HG03571 (cell line): ENCODE measurements around the gene LITAFD.
"Not testable (repeated sequence)": the region's sequence is repeated elsewhere in the genome, so short reads cannot be mapped to it uniquely, and the experiment has no call there.

Experiments used
- ATAC-seq: cut with Tn5 transposase; IDR thresholded peaks from one replicate; pipeline ENCODE4 v1.9.1; 2021; ENCODE audit not compliant: unreplicated experiment

The LITAFD gene

DNA sequence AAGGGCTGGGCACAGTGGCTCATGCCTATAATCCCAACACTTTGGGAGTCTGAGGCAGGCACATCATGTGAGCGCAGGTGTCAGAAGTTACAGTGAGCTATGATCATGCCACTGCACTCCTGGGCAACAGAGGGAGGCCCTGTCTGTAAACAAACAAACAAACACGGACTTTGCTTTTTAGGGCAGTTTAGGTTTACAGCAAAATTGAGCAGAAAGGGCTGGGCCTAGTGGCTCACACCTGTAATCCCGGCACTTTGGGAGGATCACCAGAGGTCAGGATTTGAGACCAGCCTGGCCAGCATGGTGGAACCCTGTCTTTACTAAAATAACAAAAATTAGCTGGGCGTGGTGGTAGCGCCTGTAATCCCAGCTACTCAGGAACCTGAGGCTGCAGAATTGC, 10.1 kb upstream of the LITAFD start:
- no peak for ATAC-seq

DNA sequence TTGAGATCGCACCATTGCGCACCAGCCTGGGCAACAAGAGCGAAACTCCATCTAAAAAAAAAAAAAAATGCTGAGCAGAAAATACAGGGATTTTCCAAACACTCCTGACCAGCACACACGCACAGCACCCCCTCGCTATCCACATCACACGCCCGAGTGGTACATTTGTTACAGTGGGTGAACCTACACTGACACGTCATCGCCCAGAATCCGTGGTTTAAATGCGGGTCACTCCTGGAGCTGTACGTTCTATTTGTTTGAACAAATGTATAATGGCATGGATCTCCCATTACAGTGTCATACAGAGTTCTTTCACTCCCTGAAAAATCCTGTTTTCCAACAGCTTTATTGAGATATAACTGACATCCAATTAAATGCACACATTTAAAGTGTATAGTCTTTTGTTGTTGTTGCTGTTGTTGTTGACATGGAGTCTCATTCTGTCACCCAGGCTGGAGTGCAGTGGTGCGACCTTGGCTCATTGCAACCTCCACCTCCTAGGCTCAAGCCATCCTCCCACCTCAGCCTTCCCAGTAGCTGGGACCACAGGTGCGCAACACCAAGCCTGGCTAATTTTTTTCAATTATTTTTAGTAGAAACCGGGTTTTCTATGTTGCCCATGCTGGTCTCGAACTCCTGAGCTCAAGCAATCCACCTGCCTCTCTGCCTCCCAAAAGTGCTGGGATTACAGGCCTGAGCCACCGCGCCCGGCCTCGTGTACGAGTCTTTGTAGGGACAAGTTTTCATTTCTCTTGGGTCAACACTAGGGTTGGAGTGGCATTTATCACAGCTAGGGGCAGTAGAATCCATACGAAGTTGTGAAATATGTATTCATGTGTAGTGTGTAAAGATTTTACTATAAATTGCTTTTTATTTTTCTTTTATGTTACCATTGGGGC, 8.9 kb upstream of the LITAFD start:
- no peak for ATAC-seq

DNA sequence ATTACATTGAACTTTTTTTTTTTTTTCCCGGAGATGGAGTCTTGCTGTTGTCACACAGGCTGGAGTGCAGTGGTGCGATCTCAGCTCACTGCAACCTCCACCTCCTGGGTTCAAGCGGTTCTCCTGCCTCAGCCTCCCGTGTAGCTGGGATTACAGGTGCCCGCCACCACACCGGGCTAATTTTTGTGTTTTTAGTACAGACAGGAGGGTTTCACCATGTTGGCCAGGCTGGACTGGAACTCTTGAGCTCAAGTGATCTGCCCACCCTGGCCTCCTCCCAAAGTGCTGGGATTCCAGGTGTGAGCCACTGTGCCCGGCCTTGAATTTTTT, 8.3 kb upstream of the LITAFD start:
- not testable (repeated sequence) for ATAC-seq

DNA sequence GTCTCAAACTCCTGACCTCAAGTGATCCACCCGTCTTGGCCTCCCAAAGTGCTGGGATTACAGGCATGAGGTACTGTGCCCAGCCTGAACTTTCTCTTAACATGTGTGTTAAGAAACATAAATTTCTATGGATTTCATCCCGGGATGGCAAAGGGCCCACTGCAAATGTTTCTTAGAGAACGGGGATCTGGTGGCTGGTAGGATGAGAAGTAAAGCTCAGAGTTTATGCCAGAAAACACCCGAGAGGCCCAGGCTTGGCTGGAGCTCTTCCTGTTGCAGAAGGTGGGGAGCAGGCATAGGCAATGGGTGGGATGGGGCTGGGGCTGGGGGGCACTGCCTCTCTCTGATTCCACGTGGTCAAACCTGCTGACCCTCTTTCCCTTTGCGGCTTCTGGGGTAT, 7.8 kb upstream of the LITAFD start:
- ATAC-seq: no peak

DNA sequence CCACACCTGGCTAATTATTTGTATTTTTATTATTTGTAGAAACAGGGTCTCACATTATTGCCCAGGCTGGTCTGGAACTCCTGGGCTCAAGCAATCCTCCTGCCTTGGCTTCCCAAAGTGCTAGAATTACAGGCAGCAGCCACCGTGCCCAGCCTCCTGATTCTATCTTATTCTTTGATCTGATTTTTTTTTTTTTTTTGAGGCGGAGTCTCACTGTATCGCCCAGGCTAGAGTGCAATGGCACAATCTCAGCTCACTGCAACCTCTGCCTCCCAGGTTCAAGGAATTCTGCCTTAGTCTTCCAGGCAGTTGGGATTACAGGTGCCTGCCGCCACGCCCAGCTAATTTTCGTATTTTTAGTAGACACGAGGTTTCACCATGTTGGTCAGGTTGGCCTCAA, 6.8 kb upstream of the LITAFD start:
- not testable (repeated sequence) for ATAC-seq

DNA sequence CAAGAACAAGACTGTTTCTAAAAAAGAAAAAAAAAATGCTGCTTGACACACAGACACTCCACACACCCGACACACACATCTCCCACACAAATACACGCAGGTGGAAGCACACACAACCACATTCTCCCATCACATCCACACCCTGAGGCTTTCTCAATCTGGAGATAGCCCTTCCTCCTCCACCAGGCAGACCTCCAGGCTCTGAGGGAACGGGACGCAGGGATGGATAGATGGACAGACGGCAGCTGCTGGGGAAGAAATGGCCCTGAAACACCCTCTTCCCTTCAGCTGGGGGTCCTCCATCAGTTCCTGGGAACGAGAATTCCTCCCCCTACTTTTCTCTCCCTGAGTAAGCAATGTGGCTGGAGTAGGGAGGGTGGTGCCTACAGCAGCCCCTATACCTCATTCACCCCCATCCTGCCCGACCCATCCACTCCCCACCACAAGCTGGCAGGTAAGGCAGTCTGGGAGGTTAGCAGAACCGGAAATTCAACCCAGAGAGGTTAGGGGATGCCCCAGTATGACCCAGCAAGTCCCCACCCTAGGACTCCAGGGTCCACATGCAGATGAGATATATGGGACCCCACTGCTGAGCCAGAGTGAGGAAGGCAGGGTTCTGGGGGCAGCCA, 4.1 kb upstream of the LITAFD start:
- no peak for ATAC-seq

DNA sequence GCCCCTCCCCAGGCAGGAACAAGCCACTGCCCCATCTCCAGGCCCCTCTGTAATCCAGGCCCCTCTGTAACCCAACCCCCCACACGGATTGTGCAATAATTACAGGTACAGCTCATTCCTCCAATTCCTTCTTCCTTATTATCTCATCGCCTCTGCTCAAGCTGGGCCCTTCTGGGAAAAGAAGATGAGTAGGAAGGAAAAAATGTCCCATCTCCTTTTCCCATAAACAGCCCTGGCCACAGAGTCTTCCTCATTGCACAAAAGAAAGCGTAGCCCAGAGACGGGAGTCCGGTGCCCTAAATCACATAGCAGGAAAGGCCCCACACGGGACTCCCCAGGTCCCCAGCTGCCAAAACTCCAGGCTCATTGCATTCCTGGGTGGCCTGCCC, 3.6 kb upstream of the LITAFD start:
- no peak for ATAC-seq

DNA sequence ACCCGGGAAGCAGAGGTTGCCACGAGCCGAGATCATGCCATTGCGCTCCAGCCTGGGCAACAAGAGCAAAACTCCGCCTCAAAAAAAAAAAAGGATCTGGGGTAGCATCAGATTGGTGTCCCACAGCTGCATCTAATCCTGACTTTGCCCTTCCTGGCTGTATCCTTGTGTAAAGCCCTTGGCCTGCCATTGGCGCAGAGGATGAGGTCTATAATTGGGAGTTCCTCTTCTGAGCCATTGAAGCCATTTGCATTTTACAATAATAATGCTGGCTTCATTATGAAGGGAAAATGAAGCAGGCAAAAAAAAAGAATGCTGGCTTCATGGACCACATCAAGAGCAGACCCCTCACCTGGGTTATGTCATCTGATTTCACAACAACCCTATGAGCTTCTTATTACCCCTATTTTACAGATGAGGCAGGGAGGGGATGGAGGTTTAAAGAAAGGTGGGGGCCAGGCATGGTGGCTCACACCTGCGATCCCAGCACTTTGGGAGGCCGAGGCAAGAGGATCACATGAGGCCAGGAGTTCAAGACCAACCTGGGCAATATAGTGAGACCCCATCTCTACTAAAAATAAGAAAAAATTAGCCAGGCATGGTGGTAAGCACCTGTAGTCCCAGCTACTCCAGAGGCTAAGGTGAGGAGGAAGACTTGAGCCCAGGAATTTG, 1.2 kb upstream of the LITAFD start:
- ATAC-seq: no peak

DNA sequence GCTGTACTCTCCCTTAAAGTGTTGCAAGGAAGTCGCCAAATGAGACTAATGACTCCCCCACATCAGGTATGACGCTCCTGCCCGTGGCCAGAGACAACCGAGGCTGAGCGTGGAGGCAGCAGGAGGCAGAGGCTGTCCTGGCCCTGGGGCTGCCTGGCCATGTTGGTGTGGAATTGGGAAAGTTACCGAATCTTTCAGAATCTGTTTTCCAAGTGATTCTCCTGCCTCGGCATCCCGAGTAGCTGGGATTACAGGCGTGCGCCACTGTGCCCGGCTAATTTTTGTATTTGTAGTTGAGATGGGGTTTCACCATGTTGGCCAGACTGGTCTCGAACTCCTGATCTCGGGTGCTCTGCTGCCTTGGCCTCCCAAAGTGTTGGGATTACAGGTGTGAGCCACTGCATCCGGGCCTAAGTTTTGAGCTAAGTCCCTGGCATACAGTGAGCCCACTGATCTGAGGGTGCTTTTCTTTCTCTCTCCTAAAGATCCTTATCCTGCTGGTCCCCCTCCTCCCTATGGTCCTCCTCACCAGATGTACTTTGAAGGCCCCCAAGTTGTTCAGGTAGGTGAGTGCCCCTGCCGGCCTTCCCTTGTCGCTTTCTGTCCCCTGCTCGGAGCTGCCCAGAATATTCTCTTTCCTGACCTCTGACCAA, 700 bp downstream of the LITAFD start:
- no peak for ATAC-seq

DNA sequence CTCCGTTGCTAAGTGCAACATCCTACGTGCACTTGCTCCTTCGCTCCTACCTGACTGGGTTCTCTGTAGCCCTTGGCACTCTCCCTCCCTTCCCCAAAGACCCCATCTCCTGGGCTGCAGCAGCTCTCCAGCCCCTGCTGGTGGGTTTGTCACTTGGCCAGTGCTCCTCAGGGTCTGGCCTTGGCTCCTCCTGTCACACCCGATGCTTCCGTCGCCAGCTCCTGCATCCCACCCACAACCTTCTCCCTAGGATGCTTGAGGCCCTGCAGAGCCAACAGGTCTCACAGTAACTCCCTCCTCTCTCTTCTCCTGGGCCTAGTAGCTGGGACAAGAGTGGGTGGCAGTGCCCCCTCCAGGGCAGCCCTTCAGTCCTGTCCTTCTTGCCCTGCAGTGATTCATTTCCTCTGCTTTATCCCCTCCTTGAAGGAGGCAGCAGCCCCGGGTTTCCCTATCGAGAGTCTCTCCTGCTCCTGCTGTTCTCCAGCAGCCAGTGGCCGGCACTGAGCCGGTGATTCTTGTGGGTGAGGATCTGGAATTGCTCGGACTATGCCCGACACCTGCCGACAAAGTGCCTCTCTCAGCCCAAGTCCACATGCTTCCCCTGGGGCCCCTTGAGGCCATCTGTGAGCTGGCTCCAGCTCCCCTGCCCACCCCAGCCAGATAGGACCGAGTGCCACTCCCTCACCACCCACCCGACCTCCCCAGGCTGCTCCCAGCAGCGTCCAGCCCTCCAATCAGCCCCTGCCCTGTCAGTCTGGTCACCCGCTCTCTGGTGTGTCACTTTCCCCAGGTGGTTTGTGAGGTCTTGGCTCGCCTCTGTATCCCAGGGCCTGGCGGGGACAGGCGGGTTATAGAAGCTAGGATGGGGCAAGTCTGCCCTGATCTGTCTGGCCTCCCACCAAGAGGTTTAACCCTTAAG, 3.8 kb downstream of the LITAFD start:
- ATAC-seq: no peak

DNA sequence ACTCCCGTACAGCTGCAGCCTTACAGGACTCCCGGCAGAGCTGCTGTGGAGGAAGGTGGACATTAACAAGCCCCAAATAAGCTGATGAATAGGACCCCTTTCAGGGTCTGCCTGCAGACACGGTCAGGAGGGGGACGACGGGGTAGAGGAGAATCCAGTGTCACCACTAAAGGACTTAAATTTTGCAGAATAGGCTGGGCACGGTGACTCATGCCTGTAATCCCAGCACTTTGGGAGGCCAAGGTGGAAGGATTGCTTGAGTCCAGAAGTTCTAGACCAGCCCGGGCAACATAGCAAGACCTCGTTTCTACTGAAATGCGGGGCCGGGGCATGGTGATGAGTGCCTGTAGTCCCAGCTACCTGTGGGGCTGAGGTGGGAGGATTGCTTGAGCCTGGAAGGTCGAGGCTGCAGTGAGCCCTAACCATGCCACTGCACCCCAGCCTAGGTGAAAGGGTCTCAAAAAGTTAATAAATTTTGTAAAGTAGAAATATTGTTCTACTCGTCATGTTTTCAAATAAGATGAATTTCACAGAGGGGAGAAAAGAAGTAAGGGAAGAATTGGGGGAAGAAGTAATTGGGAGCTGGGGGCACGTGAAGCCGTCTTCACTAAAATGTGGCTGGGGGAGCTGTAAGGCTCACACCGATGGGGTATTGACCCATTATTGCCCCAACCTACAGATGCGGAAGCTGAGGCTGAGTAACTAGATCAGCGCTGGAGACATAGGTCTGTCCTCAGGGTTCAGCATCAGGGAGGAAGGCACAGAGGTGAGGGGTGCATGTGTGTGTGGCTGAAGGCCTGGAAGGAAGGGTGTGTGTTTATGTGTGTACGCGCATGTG, 4.7 kb downstream of the LITAFD start:
- ATAC-seq: no peak

DNA sequence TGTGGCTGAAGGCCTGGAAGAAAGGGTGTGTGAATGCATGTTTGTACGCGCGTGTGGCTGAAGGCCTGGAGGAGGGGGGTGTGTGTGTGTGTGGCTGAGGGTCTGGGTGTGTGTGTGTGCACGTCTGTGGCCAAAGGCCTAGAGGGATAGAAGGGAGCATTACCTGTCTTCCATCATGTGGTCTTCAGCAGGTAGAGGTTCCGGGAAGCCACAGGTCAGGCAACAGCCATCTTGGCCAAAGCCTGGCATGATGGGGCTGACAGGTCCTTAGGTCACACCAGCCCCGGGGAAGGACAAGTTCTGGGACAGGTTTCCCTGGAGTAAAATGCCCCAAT, 5.2 kb downstream of the LITAFD start:
- no peak for ATAC-seq

DNA sequence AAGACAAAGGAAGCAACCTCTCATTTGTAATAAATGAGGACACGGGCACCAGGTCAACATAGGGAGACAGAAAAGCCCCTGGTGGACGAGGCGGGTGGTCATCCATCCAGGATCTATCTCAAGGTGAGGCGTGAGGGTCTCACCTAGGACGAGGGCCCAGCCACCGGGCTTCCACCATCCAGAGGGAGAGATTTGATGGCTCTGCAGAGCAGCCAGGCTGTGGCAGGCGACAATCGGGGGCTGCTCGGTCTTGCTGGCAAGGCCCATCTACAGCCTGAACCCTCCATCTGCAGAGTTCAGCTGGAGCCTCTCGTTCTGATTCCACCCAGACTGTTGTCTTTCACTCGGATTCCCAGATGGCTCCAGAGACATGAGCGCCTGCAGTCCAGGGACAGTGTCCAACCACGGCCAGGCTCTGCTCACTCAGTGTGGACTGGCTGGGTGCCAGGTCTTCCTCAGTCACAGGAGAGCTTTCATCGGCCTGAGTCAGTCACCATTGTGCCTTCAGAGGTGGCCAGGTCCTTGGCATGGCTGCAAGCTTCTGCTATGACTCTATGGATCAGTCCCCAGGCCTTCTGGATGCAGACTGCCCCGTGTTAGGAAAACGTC, 5.9 kb downstream of the LITAFD start:
- no peak for ATAC-seq

DNA sequence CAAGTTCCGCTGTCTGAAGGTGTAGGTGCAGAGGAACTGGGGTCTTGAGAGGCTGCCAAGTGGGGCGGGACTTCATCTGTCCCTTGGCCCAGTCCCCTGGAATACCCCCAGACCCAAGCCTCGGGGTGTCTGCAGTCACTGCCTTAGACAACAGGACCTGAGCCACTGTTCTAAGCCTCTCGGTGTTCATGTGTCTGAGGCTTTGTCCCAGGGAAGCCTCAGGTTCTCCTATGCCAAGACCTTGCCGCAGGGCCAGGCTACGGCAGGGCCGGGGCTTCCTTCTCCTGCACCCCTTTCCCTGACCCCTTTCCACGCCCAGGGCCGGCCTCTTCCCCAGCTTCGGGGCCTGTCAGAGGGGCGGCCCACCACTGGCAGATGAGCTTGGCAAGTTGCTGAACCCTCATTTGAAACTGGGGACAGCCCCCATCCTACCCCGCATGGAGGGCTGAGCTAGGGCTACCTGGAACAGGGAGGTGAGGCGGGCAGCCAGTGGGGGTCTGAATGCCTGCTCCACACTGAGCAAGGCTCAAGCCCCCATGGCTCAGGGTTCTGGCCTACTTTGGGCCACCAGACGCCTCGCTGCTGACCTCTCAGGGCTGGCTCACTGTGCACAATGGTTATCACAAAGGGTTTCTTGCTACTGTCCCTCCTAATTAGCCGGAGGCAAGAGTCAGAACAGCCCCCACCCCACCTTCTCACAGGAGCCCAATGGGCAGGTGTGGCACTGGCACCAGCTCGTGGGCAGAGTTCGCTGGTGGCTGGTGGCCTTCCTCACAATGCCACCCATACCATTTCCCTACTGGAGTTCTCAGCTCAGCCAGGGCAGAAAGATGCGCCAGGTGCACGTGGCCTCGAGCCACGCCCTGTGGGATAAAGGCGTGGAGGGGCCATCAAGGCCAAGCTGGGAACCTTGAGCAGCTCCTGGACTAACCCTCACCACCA, 7.1 kb downstream of the LITAFD start:
- no peak for ATAC-seq

DNA sequence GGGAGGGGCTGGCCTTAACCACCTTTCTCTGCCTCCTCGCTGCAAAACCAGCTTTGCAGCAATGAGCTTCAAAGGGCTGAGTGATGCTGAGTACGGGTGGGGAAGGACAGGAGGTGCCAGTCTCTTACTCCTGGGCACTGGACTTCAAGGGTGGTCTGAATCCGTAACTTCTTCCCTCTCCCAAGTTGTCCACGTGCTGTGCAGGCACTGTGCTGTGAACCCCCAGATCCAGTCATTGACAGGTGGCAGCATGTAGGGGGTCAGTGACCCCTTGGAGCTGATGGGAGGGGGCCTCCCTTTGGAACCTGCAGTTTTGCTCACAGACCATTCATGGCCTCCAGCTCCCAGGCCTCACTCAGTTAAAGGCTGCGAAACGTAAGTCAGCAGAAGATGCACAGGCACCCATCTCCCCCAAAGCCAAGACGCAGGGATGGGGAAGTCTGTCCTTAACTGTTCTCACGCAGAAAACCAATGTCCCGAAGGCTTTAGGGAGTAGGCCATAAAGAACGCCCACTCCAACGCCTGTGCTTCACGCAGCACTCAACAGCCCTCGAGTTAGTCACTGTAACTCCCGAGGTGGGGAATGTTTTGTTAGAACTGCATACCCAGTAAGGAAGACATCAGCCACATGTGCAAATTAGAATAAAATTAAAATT, 7.9 kb downstream of the LITAFD start:
- ATAC-seq: no peak

DNA sequence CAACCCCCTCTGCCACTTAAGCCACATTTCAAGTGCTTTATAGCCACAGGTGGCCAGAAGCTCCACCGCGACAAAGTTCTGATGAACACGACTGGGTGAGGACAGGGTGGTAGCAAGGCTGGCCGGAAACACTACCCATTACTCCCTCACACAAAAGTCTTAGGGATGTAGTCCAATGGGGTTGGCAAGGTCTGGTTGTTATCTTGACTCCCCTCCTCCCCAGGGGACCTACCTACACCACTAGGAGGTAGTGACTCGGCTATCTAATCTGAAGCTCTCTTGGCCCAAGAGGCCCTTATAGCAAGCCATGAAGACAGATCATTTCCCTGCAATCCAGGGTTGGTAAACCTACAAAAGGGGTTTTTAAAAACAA, 8.4 kb downstream of the LITAFD start:
- ATAC-seq: no peak

DNA sequence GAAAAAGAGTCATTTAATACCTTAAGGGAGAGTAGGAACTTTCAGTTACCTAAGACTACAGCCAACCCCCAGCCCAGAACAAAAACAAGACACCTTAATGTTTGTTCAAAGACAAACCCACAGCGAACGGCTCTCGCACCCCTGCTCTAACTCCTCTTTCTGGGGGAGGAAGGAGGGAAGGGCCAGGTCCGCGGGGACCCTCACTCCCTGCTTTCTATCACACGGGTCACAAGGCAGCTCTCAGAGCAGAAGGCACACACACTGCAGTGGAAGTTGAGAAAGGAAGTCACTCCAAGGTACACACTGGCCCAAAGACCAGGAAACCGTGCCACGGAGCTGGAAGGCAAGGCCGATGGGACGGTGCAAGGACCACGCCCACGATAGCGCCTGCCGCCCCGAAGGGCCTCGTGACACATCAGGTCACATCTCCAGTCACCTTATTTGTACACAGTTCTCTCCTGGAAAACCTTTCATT, 10.0 kb downstream of the LITAFD start:
- ATAC-seq: peak; percentile 25

DNA sequence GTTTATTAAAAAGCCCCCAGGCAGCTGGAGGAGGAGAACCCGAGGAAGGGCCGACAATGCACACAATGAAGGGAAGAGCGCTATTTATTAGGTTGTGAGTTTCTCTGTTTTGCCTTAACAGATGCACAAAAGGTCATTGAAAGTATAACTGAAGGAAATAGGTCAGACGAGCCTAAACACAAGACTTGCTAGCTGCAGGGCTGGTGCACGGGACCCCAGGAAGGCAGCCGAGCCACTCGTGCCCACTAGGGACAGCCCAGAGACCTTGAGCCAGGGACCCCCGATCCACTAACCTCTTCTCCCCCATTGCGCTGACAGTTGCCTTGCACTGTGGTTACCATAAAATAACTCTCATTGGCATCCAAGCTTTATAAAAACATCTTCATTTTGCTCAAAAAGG, 11.3 kb downstream of the LITAFD start:
- no peak for ATAC-seq
